Activated naive CD8-positive, alpha-beta T cell treated with anti-CD3 and anti-CD28 coated beads, Interleukin-2, amount 10 ng/mL, durations not matched to agents 7 days and 5 days (primary cell): ENCODE data around the gene OR6M1. TPM values are rescaled to one million over a fixed set of nuclear protein-coding genes. Genes with fewer than 3 reads are reported as not detected.

Experiments
- ATAC-seq: fragments of 150-1000 bp; cut with Tn5 transposase; one replicate; pipeline ENCODE4 v1.10.0; 2021; ENCODE audit warnings: low read depth, moderate library complexity
- POLR2A ChIA-PET: fragments of 350-600 bp; sonication (Branson Sonifier 250); formaldehyde crosslinking; loops from one replicate; lab custom pipeline; 2021; ENCODE audit warnings: antibody characterized with exemption; lab: Charles Lee
- DNase-seq: peaks from one replicate; pipeline ENCODE4 v3.0.0; 2021
- H3K27ac Mint-ChIP-seq: one replicate; pipeline ENCODE4 v1.8.0; 2022; ENCODE audit warnings: mild to moderate bottlenecking, mixed read lengths
- H3K27me3 Mint-ChIP-seq: one replicate; pipeline ENCODE4 v1.8.0; 2022; ENCODE audit warnings: mild to moderate bottlenecking, moderate library complexity, mixed read lengths
- H3K36me3 Mint-ChIP-seq: one replicate; pipeline ENCODE4 v1.8.0; 2021; ENCODE audit warnings: mild to moderate bottlenecking, mixed read lengths
- H3K4me1 Mint-ChIP-seq: one replicate; pipeline ENCODE4 v1.8.0; 2021; ENCODE audit warnings: mixed read lengths
- H3K4me3 Mint-ChIP-seq: one replicate; pipeline ENCODE4 v1.8.0; 2022; ENCODE audit warnings: mild to moderate bottlenecking, moderate library complexity, mixed read lengths
- H3K9me3 Mint-ChIP-seq: one replicate; pipeline ENCODE4 v1.8.0; 2021; ENCODE audit warnings: mixed read lengths
- total RNA-seq, 2 experiments: library from RNA; stranded (reverse); gene quantifications; one replicate each; pipeline ENCODE4 v1.2.3, GENCODE V29; 2021

OR6M1 gene
- total RNA-seq, 2 experiments from 2014 or later: not detected

GRCh38 chr11:123770712-123771111, 35.4 kb downstream of the OR6M1 start:
- peaks cover 7% of the 10 kb centered on the region for H3K27me3 Mint-ChIP-seq
- no peaks in the 10 kb centered on the region for H3K4me1 Mint-ChIP-seq
- DNase-seq (no peak), ATAC-seq (no peak)
- no peaks in the 10 kb centered on the region for H3K36me3 Mint-ChIP-seq
- POLR2A ChIA-PET: no interaction called here
- no peak overlapping the region for H3K4me3 Mint-ChIP-seq
- H3K9me3 Mint-ChIP-seq: no peaks in the 10 kb centered on the region
- H3K27ac Mint-ChIP-seq: no peak overlapping the region

GRCh38 chr11:123765601-123766000, 40.5 kb downstream of the OR6M1 start:
- Mint-ChIP-seq H3K4me3 (no peak overlapping the region), H3K27ac (no peak overlapping the region), H3K36me3 (no peaks in the 10 kb centered on the region), H3K27me3 (peaks cover 5% of the 10 kb centered on the region), H3K4me1 (no peaks in the 10 kb centered on the region), H3K9me3 (peaks cover 10% of the 10 kb centered on the region)
- POLR2A ChIA-PET: no interaction called here
- no peak for ATAC-seq
- no peak for DNase-seq

GRCh38 chr11:123762422-123762821, 43.7 kb downstream of the OR6M1 start:
- no peak overlapping the region for H3K27ac Mint-ChIP-seq
- POLR2A ChIA-PET: no interaction called here
- ATAC-seq (no peak), DNase-seq (no peak)
- H3K4me1 Mint-ChIP-seq: peaks cover 1% of the 10 kb centered on the region
- no peak overlapping the region for H3K4me3 Mint-ChIP-seq
- peaks cover 10% of the 10 kb centered on the region for H3K9me3 Mint-ChIP-seq
- H3K36me3 Mint-ChIP-seq: no peaks in the 10 kb centered on the region
- H3K27me3 Mint-ChIP-seq: peaks cover 9% of the 10 kb centered on the region

- H3K9me3 Mint-ChIP-seq: peaks cover 10% of the 10 kb centered on the region
- ATAC-seq: no peak
- no peak overlapping the region for H3K27ac Mint-ChIP-seq
- H3K4me3 Mint-ChIP-seq: no peak overlapping the region
- POLR2A ChIA-PET: interaction anchor here (0.7 kb wide), 1 partner anchor 966 kb away, joined by 5 read pairs; no protein-coding TSS in a partner anchor
- peaks cover 9% of the 10 kb centered on the region for H3K27me3 Mint-ChIP-seq
- H3K4me1 Mint-ChIP-seq: peaks cover 1% of the 10 kb centered on the region
- no peak for DNase-seq
- H3K36me3 Mint-ChIP-seq: no peaks in the 10 kb centered on the region
Observed at GRCh38 chr11:123760894-123761293, 45.3 kb downstream of the OR6M1 start.

- no peak for DNase-seq
- POLR2A ChIA-PET: no interaction called here
- peaks cover 25% of the 10 kb centered on the region for H3K4me1 Mint-ChIP-seq
- ATAC-seq: no peak
- no peak overlapping the region for H3K27ac Mint-ChIP-seq
- H3K36me3 Mint-ChIP-seq: no peaks in the 10 kb centered on the region
- peaks cover 6% of the 10 kb centered on the region for H3K27me3 Mint-ChIP-seq
- H3K4me3 Mint-ChIP-seq: no peak overlapping the region
- H3K9me3 Mint-ChIP-seq: peaks cover 6% of the 10 kb centered on the region
Observed at GRCh38 chr11:123757976-123758375, 48.2 kb downstream of the OR6M1 start.

- no peak for DNase-seq
- ATAC-seq: no peak
- POLR2A ChIA-PET: no interaction called here
- Mint-ChIP-seq H3K9me3 (no peaks in the 10 kb centered on the region), H3K36me3 (no peaks in the 10 kb centered on the region), H3K27me3 (peaks cover 18% of the 10 kb centered on the region), H3K27ac (peak overlapping the region; percentile 23), H3K4me1 (peaks cover 27% of the 10 kb centered on the region), H3K4me3 (peak overlapping the region; percentile 25)
Observed at GRCh38 chr11:123755813-123756212, 50.3 kb downstream of the OR6M1 start.

Other genes starting within 250 kb of the OR6M1 start
- gene SCN3B, start 151.7 kb downstream of the OR6M1 start, total RNA-seq: not detected
- gene ZNF202, start 64.7 kb downstream of the OR6M1 start, total RNA-seq: 10 to 100 TPM; 14.9 to 18.0 TPM
- gene OR6X1, start 51.8 kb downstream of the OR6M1 start, total RNA-seq: not detected
- gene TMEM225, start 79.3 kb upstream of the OR6M1 start, total RNA-seq: not detected
- gene OR8D4, start 95.8 kb upstream of the OR6M1 start, total RNA-seq: not detected
- not detected for gene OR4D5, start 133.3 kb upstream of the OR6M1 start, total RNA-seq
- gene OR6T1, start 137.5 kb upstream of the OR6M1 start, total RNA-seq: not detected
- not detected for gene OR10S1, start 171.4 kb upstream of the OR6M1 start, total RNA-seq
- not detected for gene OR10G6, start 188.8 kb upstream of the OR6M1 start, total RNA-seq
- gene OR10G4, start 206.6 kb upstream of the OR6M1 start, total RNA-seq: not detected
- gene OR10G9, start 216.7 kb upstream of the OR6M1 start, total RNA-seq: not detected
- gene OR10G8, start 220.4 kb upstream of the OR6M1 start, total RNA-seq: not detected
- not detected for gene OR10G7, start 235.0 kb upstream of the OR6M1 start, total RNA-seq